Osteocyte (in vitro differentiated cells): ENCODE measurements around the gene SAP30L. TPM values are rescaled to one million over a fixed set of nuclear protein-coding genes. Genes with fewer than 3 reads are reported as not detected.

Source experiments
- DNase-seq: peaks from one replicate; pipeline ENCODE4 v3.0.0; 2021; ENCODE audit warnings: mixed read lengths; ENCODE audit not compliant: unreplicated experiment; ENCODE audit errors: extremely low spot score
- H3K27ac Mint-ChIP-seq: one replicate; pipeline ENCODE4 v1.8.0; 2021; ENCODE audit warnings: mild to moderate bottlenecking, mixed read lengths; ENCODE audit not compliant: unreplicated experiment
- H3K27me3 Mint-ChIP-seq: one replicate; pipeline ENCODE4 v1.8.0; 2021; ENCODE audit warnings: mixed read lengths; ENCODE audit not compliant: unreplicated experiment
- H3K36me3 Mint-ChIP-seq: one replicate; pipeline ENCODE4 v1.8.0; 2021; ENCODE audit warnings: mixed read lengths; ENCODE audit not compliant: unreplicated experiment
- H3K4me1 Mint-ChIP-seq: one replicate; pipeline ENCODE4 v1.8.0; 2021; ENCODE audit warnings: mixed read lengths; ENCODE audit not compliant: unreplicated experiment
- H3K4me3 Mint-ChIP-seq: one replicate; pipeline ENCODE4 v1.8.0; 2021; ENCODE audit warnings: mild to moderate bottlenecking, moderate library complexity, mixed read lengths; ENCODE audit not compliant: unreplicated experiment
- H3K9me3 Mint-ChIP-seq: one replicate; pipeline ENCODE4 v1.8.0; 2021; ENCODE audit warnings: mixed read lengths; ENCODE audit not compliant: unreplicated experiment
- total RNA-seq: library from RNA; stranded (reverse); gene quantifications from 2 replicates; pipeline ENCODE4 v1.2.1, GENCODE V29; 2021
- TF ChIP-seq, protein P1 (sequence below): fragments of 200-600 bp; sonication (generic); IDR thresholded peaks from 2 replicates; pipeline ENCODE4 v1.5.0; 2021; ENCODE audit warnings: antibody characterized with exemption, mild to moderate bottlenecking, moderate library complexity

Gene SAP30L
- total RNA-seq, 1 donor from 2014 or later, result 45.9 TPM

DNA sequence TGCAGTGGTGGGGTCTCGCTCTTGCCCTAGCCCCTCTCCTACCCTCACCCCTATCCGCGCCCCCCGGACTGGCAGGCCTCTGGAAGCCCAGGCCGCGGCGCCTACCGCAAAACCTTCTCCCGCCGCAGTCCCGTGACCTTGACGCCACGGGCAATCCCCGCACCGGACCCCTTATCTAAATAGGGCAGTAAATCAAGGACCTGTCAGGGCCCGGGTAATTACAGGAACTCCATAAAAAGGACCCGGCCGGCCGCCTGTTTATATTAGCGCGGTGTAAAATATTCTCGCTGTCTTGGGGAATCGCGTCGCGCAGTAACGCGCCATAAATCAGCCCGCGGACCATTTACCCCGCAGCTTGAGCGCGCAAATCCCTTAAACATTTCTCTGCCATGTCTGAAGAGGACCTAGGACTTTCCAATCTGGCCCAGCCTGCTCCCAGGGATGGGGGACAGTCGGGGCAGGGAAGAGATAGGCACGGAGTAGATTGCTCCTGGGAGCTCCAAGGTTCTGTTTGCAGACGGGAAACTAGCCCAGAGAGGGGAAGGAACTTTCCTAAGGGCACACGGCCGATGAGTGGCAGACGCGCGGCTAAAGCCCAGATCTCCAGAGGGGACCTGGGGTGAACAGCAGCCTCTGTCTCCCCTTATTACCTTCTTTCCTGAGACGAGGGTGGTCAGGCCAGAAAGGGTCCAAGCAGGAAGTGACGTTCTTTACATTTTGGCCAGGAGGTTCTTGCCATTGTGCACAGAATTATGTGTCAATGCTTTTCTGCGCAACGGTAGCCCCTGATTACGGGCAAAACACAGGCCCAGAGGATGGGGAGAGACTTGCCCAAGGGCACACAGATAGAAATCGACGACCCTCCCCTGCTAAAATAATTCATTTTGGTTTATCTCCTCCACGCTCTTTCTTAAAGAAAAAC, 37.0 kb downstream of the SAP30L start:
- H3K27ac Mint-ChIP-seq, result no peak overlapping the region
- H3K27me3 Mint-ChIP-seq, result peaks cover 89% of the 10 kb centered on the region
- no peak overlapping the region for H3K4me3 Mint-ChIP-seq
- H3K4me1 Mint-ChIP-seq, result peaks cover 21% of the 10 kb centered on the region
- DNase-seq, result no peak
- TF ChIP-seq, protein P1, sequence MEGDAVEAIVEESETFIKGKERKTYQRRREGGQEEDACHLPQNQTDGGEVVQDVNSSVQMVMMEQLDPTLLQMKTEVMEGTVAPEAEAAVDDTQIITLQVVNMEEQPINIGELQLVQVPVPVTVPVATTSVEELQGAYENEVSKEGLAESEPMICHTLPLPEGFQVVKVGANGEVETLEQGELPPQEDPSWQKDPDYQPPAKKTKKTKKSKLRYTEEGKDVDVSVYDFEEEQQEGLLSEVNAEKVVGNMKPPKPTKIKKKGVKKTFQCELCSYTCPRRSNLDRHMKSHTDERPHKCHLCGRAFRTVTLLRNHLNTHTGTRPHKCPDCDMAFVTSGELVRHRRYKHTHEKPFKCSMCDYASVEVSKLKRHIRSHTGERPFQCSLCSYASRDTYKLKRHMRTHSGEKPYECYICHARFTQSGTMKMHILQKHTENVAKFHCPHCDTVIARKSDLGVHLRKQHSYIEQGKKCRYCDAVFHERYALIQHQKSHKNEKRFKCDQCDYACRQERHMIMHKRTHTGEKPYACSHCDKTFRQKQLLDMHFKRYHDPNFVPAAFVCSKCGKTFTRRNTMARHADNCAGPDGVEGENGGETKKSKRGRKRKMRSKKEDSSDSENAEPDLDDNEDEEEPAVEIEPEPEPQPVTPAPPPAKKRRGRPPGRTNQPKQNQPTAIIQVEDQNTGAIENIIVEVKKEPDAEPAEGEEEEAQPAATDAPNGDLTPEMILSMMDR, result no peak
- H3K36me3 Mint-ChIP-seq, result no peaks in the 10 kb centered on the region
- H3K9me3 Mint-ChIP-seq, result no peaks in the 10 kb centered on the region

DNA sequence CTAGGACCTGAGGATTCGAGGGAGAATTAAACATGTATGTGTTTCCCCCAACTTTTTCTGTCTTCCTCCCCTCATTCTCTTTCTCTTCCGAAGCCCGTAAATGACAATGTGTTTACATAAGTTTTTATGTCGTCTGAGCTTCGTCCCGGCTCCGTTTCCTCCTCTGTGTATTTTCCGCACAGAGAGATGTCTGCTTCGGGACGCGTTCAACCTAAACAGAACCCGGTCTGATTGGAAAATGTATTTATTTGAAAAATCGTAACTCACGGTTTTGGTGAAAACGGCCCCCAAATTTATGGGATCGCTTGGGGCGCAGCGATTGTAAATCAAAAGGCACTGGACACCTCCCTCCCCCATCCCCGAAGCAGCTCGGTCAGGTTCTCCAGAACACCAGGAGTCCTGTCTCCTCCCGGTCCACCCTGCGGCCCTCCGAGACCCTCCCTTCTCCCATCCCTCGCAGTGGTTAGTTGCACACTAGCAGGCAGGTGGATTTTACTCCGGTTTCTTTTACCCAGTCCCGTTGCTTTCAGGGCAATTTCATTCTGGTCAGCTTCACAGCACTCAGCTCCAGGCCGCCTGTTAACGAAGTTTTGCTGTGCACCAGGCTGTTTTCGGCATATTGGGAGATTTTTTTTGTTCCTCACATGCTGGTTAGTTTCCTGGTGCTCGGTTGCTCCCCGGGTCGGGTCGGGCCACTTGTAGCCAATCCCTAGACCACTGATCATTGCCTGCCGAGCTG, 38.0 kb downstream of the SAP30L start:
- H3K36me3 Mint-ChIP-seq, result no peaks in the 10 kb centered on the region
- H3K27me3 Mint-ChIP-seq, result peaks cover 88% of the 10 kb centered on the region
- H3K27ac Mint-ChIP-seq, result no peak overlapping the region
- H3K9me3 Mint-ChIP-seq, result no peaks in the 10 kb centered on the region
- TF ChIP-seq, protein P1, result no peak
- peaks cover 17% of the 10 kb centered on the region for H3K4me1 Mint-ChIP-seq
- H3K4me3 Mint-ChIP-seq, result no peak overlapping the region
- no peak for DNase-seq

DNA sequence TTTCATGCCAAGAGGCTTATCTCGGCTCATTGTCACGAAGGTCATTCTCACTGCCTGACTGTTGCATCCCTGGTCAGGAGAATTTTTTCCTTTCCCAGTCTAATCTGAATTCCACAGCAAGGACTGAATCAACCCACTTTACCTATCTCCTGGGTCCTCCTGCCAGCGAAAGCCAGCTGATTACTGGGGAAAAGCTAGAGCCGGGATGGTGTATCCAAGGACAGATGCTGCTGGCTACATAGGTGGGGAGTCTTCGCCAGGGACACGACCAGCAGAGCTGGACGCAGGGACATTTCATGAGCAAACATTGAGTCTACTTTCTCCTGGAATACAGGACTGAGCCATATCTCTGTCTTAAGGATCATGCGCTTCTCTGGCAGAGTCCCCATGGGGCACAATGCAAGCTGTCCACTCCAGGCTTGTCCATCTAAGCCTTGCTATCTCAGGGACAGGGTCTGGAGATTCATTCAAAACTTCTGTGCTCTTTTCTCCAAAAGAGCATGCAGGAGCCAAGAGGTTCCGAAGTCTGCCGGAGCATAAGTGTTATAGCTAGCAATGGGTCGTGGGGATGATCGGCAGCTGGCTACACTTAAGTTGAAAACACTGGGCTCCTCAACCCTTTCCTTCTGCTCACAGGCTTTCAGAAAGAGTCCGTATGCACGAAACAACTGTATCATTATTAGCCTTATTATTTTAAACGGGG, 38.7 kb downstream of the SAP30L start:
- no peak for DNase-seq
- peaks cover 87% of the 10 kb centered on the region for H3K27me3 Mint-ChIP-seq
- H3K4me3 Mint-ChIP-seq, result no peak overlapping the region

DNA sequence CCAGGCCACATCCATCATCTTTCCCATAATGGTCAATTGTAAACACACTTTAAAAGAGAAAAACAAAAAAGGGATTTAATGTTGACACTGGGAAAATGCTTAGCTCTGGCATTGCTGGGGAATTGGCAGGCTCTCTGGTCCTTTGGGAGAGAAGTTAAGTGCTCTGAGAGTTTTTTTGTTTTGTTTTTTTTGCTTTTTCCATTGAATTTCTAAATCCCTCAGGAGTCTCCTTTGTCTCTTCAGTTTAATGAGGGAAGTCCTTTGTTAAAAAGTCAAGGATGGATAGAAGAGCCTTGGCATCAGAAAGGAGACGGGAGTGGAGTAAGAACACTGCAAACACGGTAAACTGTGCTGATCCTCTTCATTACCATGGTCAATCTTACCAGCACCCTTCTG, 39.3 kb downstream of the SAP30L start:
- Mint-ChIP-seq H3K27ac (no peak overlapping the region), H3K36me3 (no peaks in the 10 kb centered on the region), H3K27me3 (peaks cover 88% of the 10 kb centered on the region), H3K9me3 (no peaks in the 10 kb centered on the region), H3K4me1 (peaks cover 8% of the 10 kb centered on the region), H3K4me3 (no peak overlapping the region)
- TF ChIP-seq, protein P1, result no peak
- no peak for DNase-seq

More for the DNA sequence above, 38.7 kb downstream of the SAP30L start:
- no peaks in the 10 kb centered on the region for H3K36me3 Mint-ChIP-seq
- TF ChIP-seq, protein P1, result no peak
- no peaks in the 10 kb centered on the region for H3K9me3 Mint-ChIP-seq
- H3K4me1 Mint-ChIP-seq, result peaks cover 10% of the 10 kb centered on the region
- no peak overlapping the region for H3K27ac Mint-ChIP-seq
